AG08395 (cell line): ENCODE results near the gene GCH1.

ENCODE experiments used
- DNase-seq: peaks from one replicate; pipeline ENCODE4 v3.0.0; 2012; ENCODE audit warnings: mixed read lengths, low spot score

The GCH1 gene

GRCh38 chr14:54866588-54866987 lies 36.0 kb downstream of the GCH1 start:
- DNase-seq = no peak

- DNase-seq = no peak
Observed at GRCh38 chr14:54864526-54864925, 38.1 kb downstream of the GCH1 start.

GRCh38 chr14:54857830-54858269 lies 44.8 kb downstream of the GCH1 start:
- DNase-seq = no peak

- DNase-seq = no peak
Observed at GRCh38 chr14:54856152-54856551, 46.5 kb downstream of the GCH1 start.

- no peak for DNase-seq
Observed at GRCh38 chr14:54854181-54854580, 48.4 kb downstream of the GCH1 start.

- DNase-seq = no peak
Observed at GRCh38 chr14:54853339-54853738, 49.3 kb downstream of the GCH1 start.

- DNase-seq = no peak
Observed at GRCh38 chr14:54852215-54852614, 50.4 kb downstream of the GCH1 start.

- DNase-seq = no peak
Observed at GRCh38 chr14:54848910-54849309, 53.7 kb downstream of the GCH1 start.

GRCh38 chr14:54845641-54846040 lies 57.0 kb downstream of the GCH1 start:
- no peak for DNase-seq

- DNase-seq = no peak
Observed at GRCh38 chr14:54844479-54844878, 58.1 kb downstream of the GCH1 start.

GRCh38 chr14:54840798-54841197 lies 61.8 kb downstream of the GCH1 start:
- DNase-seq = no peak

GRCh38 chr14:54840336-54840735 lies 62.3 kb downstream of the GCH1 start:
- DNase-seq = no peak

GRCh38 chr14:54839701-54840119 lies 62.9 kb downstream of the GCH1 start:
- DNase-seq = no peak

GRCh38 chr14:54838931-54839512 lies 63.6 kb downstream of the GCH1 start:
- no peak for DNase-seq

GRCh38 chr14:54837508-54838149 lies 65.0 kb downstream of the GCH1 start:
- no peak for DNase-seq

GRCh38 chr14:54836231-54836630 lies 66.4 kb downstream of the GCH1 start:
- DNase-seq = no peak

- DNase-seq = no peak
Observed at GRCh38 chr14:54834727-54835126, 67.9 kb downstream of the GCH1 start.

- DNase-seq = no peak
Observed at GRCh38 chr14:54834081-54834480, 68.5 kb downstream of the GCH1 start.

- no peak for DNase-seq
Observed at GRCh38 chr14:54830650-54831049, 72.0 kb downstream of the GCH1 start.

GRCh38 chr14:54829486-54830224 lies 73.0 kb downstream of the GCH1 start:
- DNase-seq = no peak

- no peak for DNase-seq
Observed at GRCh38 chr14:54828037-54828436, 74.6 kb downstream of the GCH1 start.

GRCh38 chr14:54823757-54824549 lies 78.7 kb downstream of the GCH1 start:
- no peak for DNase-seq

GRCh38 chr14:54822685-54823084 lies 79.9 kb downstream of the GCH1 start:
- DNase-seq = no peak
